ENCODE results near the gene SLC5A10.
"Not testable (repeated sequence)": the region's sequence is repeated elsewhere in the genome, so short reads cannot be mapped to it uniquely, and the experiment has no call there.

Gene SLC5A10

DNA sequence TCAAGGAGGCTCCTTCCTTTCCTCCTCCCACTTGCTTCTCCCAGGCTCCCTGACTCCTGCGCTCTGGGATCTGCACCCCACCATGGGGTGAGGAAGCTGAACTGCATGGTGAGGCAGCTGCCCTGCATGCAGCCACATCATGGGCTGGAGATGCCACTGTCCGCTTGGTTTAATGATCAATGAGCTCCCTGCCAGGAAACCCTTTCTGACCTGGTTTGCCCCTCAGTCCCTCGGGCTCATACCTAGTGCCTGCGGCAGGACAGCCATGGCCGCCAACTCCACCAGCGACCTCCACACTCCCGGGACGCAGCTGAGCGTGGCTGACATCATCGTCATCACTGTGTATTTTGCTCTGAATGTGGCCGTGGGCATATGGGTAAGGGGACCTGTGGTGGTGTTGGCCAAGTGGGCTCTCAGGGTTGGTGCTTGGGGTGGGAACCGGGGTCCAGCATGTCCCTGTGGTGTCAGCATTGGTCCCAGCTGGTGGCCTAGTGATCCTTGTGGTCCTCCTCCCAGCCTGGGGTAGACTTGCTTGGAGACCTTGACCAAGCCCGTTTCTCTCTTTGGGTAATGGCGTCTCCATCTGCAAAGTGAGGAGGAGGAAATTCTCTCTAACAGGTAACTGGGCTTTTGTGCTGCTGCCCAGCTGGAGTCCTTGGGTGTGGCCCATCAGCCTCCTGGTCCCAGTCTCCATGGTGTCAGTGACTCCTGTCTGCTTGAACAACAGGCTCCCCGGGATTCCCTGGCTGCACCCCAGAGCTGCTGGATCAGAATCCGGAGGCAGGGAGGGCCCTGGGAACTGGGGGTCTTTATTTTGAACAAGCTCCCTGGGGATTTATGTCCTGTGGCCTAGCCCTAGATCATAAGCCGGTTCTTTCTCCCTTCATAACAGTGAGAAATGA lies at the start of gene SLC5A10:
Gene SLC5A10 (plus strand): TSS at position 225 of the 902 bp plus-strand sequence. CDS start 41 bp downstream, at position 266.
- in situ Hi-C loops (cut with MboI; ENCODE audit: low sequenced_read_pairs) = no loop called here

- in situ Hi-C loops (cut with MboI; ENCODE audit: low sequenced_read_pairs) = no loop called here
Observed at GRCh38 chr17:18904482-18904881, 47.5 kb upstream of the SLC5A10 start.

- in situ Hi-C loops (cut with MboI; ENCODE audit: low sequenced_read_pairs) = no loop called here
Observed at GRCh38 chr17:18905226-18905625, 46.7 kb upstream of the SLC5A10 start.

- in situ Hi-C loops (cut with MboI; ENCODE audit: low sequenced_read_pairs) = no loop called here
Observed at GRCh38 chr17:18910326-18910725, 41.6 kb upstream of the SLC5A10 start.

GRCh38 chr17:18910881-18911280 lies 41.1 kb upstream of the SLC5A10 start:
- in situ Hi-C loops (cut with MboI; ENCODE audit: low sequenced_read_pairs) = no loop called here

GRCh38 chr17:18916816-18917500 lies 35.0 kb upstream of the SLC5A10 start:
- in situ Hi-C loops (cut with MboI; ENCODE audit: low sequenced_read_pairs) = no loop called here

- in situ Hi-C loops (cut with MboI; ENCODE audit: low sequenced_read_pairs) = no loop called here
Observed at GRCh38 chr17:18917506-18918032, 34.4 kb upstream of the SLC5A10 start.

GRCh38 chr17:18919963-18920362 lies 32.0 kb upstream of the SLC5A10 start:
- in situ Hi-C loops (cut with MboI; ENCODE audit: low sequenced_read_pairs) = no loop called here

DNA sequence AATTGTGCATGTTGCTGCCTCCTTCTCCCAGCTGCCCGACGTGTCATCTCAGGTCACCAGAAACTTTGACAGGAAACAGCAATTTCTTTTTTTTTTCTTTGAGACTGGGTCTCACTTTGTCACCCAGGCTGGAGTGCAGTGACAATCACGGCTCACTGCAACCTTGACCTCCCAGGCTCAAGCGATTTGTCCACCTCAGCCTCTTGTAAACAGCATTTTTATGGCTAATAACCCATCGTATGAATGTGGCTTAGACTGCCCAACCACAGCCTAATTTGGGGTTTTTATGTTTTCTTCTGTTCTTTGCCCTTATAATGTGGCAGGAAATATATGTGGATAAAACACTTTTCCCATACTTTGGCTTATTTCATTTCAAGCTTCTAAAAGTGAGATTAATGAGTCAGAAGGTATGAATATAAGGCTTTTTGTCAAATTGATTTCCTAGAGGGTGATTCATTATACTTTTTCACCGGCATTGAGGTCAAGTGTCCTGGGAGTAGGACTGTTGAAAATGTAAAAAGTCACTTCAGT lies 31.0 kb upstream of the SLC5A10 start:
- in situ Hi-C loops (cut with MboI; ENCODE audit: low sequenced_read_pairs) = no loop called here

GRCh38 chr17:18921485-18921884 lies 30.5 kb upstream of the SLC5A10 start:
- in situ Hi-C loops (cut with MboI; ENCODE audit: low sequenced_read_pairs) = no loop called here

- in situ Hi-C loops (cut with MboI; ENCODE audit: low sequenced_read_pairs) = no loop called here
Observed at GRCh38 chr17:18921912-18922451, 30.0 kb upstream of the SLC5A10 start.

DNA sequence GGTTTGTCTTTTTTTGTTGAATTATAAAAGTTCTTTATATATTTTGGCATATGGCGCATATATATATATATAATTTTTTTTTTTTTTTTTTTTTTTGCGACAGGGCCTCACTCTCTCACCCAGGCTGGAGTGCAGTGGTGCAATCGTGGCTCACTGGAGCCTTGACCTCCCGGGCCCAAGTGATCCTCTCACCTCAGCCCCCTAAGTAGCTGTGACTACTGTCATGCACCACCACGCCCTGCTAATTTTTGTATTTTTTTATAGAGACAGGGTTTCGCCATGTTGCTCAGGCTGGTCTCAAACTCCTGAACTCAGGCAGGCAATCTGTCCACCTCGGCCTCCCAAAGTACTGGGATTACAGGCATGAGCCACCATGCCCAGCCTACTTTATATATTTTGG lies 29.4 kb upstream of the SLC5A10 start:
- in situ Hi-C loops (cut with MboI; ENCODE audit: low sequenced_read_pairs) = not testable (repeated sequence)

DNA sequence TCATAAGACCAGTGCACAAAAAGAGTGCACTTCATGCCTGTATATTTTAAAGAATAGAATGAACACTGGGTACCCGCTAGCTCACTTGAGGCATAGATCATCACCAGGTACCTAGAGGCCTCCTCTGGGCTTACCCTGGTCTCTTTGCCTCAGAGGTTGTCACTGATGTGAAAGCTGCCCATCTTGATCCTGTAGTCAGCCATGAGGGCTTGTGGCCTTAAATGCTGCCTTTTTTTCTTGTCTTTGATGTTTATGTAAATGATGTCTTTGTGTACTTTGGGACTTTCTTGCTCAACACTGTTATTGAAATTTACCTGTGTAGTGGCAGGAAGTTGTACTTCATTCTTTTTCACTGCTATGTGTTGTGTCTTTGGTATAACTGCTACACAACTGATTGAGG lies 26.8 kb upstream of the SLC5A10 start:
- in situ Hi-C loops (cut with MboI; ENCODE audit: low sequenced_read_pairs) = no loop called here

DNA sequence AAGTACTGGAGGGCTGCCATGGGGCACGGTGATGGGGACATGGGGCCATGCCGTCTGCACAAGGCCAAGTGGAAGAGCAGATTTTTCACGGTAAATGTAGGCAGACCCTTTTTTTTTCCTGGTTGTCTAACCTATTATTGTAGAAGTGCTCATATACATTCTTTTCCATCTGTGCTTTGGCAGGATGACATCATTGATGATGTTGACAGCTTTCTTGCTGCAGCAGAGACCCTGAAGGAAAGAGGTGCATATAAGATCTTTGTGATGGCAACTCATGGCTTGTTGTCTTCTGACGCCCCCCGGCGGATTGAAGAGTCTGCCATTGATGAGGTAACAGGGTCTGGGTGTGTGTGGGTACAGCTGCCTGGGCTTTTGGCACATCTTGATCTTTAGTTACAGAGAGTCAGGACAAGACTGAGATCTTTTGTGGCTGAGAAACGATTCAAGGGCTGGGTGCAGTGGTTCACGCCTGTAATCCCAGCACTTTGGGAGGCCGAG lies 23.3 kb upstream of the SLC5A10 start:
- in situ Hi-C loops (cut with MboI; ENCODE audit: low sequenced_read_pairs) = no loop called here

DNA sequence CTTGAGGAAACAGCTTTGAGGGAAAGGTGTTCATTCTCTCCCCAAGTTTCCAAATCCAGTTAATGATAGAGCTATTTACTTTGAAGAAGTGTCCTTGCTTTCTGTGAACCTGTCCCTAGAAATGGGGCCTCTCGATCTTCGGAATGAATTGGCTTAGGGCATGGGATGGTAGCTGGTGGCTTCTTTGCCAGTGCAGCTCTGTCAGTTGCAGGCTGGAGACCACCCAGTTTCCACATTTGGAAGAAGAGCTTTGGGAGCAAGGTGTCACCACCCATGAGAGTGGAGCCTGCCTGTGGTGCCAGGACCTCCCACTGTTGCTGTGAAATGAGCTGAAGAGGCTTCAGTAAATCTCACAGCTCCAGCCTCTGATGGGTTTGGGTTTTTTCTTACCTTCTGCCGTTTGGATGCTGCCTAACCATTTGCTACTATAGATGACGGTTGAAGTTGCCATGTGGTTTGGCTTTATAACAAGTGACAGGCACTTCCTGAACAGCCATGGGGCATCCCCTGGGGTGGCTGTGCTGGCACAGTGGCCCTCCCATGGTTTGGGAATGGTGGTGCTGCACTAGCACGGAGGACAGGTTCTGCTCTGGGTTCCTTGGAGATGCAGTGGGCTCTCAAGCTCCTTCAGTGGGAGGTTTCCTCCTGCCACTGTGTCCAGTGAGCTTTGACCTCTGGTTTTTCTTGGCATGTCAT lies 19.5 kb upstream of the SLC5A10 start:
- in situ Hi-C loops (cut with MboI; ENCODE audit: low sequenced_read_pairs) = no loop called here

- in situ Hi-C loops (cut with MboI; ENCODE audit: low sequenced_read_pairs) = no loop called here
Observed at GRCh38 chr17:18933102-18934058, 18.6 kb upstream of the SLC5A10 start.

GRCh38 chr17:18937981-18938691 lies 13.8 kb upstream of the SLC5A10 start:
- in situ Hi-C loops (cut with MboI; ENCODE audit: low sequenced_read_pairs) = no loop called here

- in situ Hi-C loops (cut with MboI; ENCODE audit: low sequenced_read_pairs) = no loop called here
Observed at GRCh38 chr17:18938692-18939023, 13.3 kb upstream of the SLC5A10 start.

DNA sequence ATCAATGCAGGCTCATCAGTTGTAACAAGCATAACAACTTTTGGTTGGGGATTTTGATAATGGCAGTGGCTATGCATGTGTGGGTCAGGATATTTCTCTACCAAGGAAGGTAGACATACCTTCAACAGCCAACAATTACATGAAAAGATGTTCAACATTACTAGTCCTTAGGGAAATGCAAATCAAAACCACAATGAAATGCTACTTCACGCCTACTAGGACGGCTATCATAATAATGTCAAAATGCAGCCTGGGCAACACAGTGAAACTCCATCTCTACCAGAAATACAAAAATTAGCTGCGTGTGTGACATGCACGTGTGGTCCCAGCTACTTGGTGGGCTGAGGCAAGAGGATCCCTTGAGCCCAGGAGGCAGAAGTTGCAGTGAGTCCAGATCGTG lies 7.3 kb upstream of the SLC5A10 start:
- in situ Hi-C loops (cut with MboI; ENCODE audit: low sequenced_read_pairs) = no loop called here

Measured in hTERT RPE-1 (cell line).